Esophagus squamous epithelium (tissue), 4 donors: ENCODE data around the gene IL3RA.

Source experiments
- CTCF ChIP-seq, 6 experiments: fragments of 450-650 bp in 4 of 6; fragments of 200-600 bp in 2 of 6; sonication (generic) in 2 of 6; IDR thresholded peaks; one replicate each; pipeline ENCODE4 v1.5.1; 2016 to 2019; ENCODE audit warnings: antibody characterized with exemption in 6 of 6, mild to moderate bottlenecking in 4 of 6, moderate library complexity in 4 of 6
- POLR2A ChIP-seq, 4 donors: fragments of 450-650 bp; IDR thresholded peaks; one replicate each; pipeline ENCODE4 v1.6.1; 2017; ENCODE audit warnings: antibody characterized with exemption in 4 of 4, mild to moderate bottlenecking in 4 of 4, moderate library complexity in 3 of 4

- TF ChIP-seq POLR2A (IDR thresholded peaks at IDR 0.05) (no peak), CTCF (IDR thresholded peaks at IDR 0.05) (no peak)
These were observed 83.8 kb downstream of the IL3RA start for GRCh38 chrX:1420371-1420770.
